SIG-M5 treated with dmso at 0.1 percent for 504 hours (cell line): ENCODE data around the gene B4GALT7.
"Not testable (repeated sequence)": the region's sequence is repeated elsewhere in the genome, so short reads cannot be mapped to it uniquely, and the experiment has no call there.

Source experiments
- DNase-seq: peaks from one replicate; lab custom pipeline; 2025; ENCODE audit not compliant: unreplicated experiment; lab: John Stamatoyannopoulos, UW

The B4GALT7 gene

GRCh38 chr5:177609076-177610059 is 9.4 kb downstream of the B4GALT7 start:
- no peak for DNase-seq

GRCh38 chr5:177610131-177610769 is 10.3 kb downstream of the B4GALT7 start:
- DNase-seq: no peak

- DNase-seq: no peak
Observed at GRCh38 chr5:177610770-177611445, 11.0 kb downstream of the B4GALT7 start.

DNA sequence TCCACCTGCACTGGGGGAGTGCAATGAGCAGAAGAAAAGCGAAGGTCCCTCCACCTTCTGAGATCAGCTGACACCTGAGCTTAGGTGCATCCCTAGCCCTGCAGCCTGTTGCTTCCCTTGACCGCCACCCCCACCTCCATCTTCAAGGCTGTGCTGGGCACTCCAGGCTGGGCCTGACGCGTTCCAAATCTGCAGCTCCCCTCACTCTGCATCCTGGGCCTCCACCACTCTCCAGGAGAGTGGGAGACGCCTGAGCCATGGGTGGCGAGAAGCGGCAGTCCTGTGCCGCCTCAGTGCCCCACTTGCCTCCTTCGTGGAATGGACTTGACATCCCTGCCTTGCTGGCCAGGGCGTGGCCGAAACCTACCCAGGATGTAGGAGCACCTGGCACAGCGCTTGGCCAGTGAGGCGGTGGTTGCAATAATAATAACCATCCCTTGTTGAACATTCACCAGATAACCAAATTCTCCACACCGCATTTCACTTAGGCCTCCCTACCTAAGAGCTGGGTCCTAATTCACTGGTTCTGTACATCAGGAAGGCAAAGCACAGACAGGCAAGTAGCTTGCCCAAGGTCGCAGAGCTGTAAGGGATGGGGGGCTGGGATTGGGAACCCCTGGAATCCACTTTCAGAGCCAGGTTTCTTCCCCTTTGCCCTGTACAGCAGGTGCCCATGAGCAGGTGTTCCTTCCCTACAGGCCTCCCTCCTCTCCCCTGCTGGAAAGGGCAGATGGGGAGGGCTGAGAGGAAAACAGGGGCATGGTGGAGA is 11.7 kb downstream of the B4GALT7 start:
- DNase-seq: no peak

DNA sequence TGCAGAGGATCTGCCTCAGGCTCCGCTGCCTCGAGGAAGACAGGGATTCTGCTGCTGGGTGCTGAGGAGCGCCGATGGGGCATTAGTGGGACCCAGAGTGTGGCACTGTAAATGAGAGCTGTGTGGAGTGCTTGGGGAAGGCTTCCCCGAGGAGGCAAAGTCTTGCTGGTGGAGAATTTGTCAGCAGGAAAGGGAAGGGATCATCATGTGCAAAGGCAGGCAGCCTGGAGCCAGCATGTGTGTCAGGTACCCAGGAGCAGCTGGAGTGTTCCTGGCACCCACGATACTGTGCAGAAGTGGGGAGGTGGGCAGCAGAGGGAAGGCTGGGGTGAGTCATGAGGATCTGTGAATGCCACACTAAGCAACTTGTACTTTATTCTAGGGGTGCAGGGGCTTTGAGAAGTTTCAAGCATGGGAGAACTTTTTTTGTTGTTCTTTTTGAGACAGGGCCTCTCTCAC is 12.3 kb downstream of the B4GALT7 start:
- DNase-seq: no peak

DNA sequence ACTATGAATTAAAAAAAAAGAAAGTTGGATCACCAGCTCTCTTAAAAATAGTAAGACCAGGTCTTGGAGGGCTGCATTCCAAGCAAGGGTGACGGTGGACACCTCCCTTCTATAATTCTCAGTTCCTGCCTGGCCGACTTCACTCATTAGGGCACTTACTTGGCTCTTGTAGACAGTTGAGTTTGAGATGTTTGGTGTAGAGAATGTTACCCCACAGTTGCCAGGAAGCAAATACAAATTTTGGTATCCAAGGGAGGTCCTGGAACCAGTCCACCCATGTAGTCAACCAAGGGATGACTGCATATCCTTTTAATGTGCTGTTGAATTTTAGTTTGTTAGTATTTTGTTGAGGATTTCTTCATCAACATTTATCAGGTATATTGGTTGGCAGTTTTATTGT is 20.6 kb downstream of the B4GALT7 start:
- DNase-seq: no peak

- not testable (repeated sequence) for DNase-seq
Observed at GRCh38 chr5:177624172-177624571, 24.2 kb downstream of the B4GALT7 start.

GRCh38 chr5:177630186-177630585 is 30.3 kb downstream of the B4GALT7 start:
- not testable (repeated sequence) for DNase-seq

GRCh38 chr5:177634912-177635311 is 35.0 kb downstream of the B4GALT7 start:
- not testable (repeated sequence) for DNase-seq

DNA sequence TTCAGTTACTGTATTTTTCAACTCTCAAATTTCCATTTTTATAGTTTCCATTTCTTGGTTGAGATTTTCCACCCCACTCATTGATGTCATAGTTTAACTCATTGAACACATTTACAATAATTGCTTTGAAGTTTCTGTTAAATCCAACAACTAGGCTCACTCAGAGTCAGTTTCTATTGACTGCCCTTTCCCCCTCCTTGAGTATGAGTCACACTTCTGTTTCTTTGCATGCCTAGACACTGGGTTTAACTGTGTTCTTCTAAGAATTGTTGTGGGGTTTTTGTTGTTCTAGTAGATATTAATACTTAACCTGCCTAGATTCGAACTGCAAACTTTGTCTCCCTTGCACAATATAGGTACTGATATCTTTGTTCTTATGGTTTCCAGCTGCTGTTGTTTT is 45.5 kb downstream of the B4GALT7 start:
- DNase-seq: not testable (repeated sequence)

DNA sequence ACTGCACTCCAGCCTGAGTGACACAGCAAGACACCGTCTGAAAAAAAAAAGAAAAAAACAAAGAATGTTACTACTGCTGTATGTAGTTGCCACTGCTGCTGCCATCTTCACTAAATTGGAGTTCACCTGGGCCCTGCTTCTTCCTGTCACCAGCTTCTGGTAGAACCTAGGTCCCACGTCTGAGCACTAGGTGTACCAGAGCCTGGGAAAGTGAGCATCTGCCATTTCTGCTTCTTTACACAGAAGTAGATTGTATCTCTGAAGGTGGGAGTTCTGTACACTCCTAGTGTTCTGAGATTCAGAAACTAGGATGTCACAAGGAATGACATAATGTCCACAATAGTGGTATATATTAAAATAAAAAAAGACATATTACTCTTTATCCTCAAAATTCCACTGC is 51.3 kb downstream of the B4GALT7 start:
- not testable (repeated sequence) for DNase-seq

DNA sequence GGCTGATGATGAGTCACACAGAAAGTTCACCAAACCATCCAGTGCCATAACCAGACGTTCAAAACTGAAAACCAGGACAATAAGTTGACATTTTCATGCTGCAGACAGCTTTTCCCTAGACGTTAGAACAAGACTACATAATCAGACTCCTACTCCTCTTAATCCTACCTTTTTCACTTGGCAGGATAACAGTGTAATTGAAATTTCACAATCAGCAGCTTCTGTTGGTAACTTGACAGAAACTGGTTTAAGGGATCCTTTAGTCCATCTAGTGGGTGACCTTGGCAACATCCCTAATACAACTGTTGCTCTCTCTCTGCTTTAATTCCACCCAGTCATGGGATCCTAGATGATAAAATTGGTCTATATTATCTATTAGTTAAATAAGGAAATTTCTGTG is 57.9 kb downstream of the B4GALT7 start:
- DNase-seq: not testable (repeated sequence)

DNA sequence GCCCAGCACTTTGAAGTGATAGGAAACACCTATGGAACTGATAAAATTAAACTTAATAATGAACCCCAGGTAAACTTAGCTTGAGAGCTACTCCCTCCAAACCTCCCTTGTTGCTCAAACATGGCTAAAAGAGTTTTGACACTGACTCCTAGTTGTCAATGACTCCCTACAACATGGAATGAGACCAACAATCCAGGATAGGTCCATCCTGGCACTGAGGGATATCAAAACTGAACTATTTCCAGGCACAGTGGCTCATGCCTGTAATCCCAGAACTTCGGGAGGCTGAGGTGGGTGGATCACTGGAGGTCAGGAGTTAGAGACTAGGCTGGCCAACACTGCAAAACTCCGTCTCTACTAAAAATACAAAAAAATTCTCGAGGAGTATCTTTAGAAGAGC is 58.6 kb downstream of the B4GALT7 start:
- DNase-seq: not testable (repeated sequence)
